Peyer's patch (tissue), 4 donors: ENCODE data around the gene UBE2E2.

Experiments used
- POLR2A ChIP-seq, 2 donors: fragments of 450-650 bp; IDR thresholded peaks; one replicate each; pipeline ENCODE4 v1.5.1; 2017; ENCODE audit warnings: antibody characterized with exemption in 2 of 2, mild to moderate bottlenecking in 2 of 2, moderate library complexity in 2 of 2
- TF ChIP-seq, protein P1 (sequence below), 6 experiments: fragments of 450-650 bp in 4 of 6; fragments of 200-600 bp in 2 of 6; sonication (generic) in 1 of 6; IDR thresholded peaks; one replicate each; pipeline ENCODE4 v1.5.1; 2017 to 2019; ENCODE audit warnings: antibody characterized with exemption in 6 of 6, mild to moderate bottlenecking in 3 of 6, moderate library complexity in 1 of 6

GRCh38 chr3:23450051-23450450 is 246.9 kb downstream of the UBE2E2 start:
- no peak for TF ChIP-seq POLR2A (IDR thresholded peaks at IDR 0.05)
- TF ChIP-seq, protein P1, sequence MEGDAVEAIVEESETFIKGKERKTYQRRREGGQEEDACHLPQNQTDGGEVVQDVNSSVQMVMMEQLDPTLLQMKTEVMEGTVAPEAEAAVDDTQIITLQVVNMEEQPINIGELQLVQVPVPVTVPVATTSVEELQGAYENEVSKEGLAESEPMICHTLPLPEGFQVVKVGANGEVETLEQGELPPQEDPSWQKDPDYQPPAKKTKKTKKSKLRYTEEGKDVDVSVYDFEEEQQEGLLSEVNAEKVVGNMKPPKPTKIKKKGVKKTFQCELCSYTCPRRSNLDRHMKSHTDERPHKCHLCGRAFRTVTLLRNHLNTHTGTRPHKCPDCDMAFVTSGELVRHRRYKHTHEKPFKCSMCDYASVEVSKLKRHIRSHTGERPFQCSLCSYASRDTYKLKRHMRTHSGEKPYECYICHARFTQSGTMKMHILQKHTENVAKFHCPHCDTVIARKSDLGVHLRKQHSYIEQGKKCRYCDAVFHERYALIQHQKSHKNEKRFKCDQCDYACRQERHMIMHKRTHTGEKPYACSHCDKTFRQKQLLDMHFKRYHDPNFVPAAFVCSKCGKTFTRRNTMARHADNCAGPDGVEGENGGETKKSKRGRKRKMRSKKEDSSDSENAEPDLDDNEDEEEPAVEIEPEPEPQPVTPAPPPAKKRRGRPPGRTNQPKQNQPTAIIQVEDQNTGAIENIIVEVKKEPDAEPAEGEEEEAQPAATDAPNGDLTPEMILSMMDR (IDR thresholded peaks at IDR 0.05): no peak
